Stimulated activated CD8-positive, alpha-beta memory T cell treated with anti-CD3 and anti-CD28 coated beads, Interleukin-12 subunit alpha, Interleukin-12 subunit beta, amount 100 ng/mL, for 24 hours (primary cell): ENCODE results near the gene MAPKAPK2.

ENCODE experiments used
- DNase-seq: peaks from one replicate; pipeline ENCODE4 v3.0.0-alpha.2; 2020; ENCODE audit errors: extremely low read depth

The MAPKAPK2 gene

DNA sequence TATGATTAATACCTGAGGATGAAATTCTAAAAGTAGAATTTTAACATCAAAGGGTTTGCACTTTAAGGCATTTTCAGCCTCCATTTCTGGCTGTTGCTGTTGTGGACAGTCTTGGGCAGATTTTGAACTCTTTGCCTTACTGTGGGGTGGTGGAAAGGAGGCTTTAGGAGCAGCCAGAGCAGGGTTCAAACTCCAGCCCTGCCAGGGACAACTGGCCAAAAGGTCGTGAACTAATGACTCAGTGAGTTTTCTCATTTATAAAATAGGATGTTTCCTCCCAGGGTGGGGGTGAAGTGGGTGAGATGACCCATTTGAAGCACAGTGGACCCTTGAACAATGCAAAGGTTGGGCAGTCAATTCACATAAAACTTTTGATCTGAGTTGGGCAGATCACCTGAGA, 36.7 kb downstream of the MAPKAPK2 start:
- DNase-seq: no peak

DNA sequence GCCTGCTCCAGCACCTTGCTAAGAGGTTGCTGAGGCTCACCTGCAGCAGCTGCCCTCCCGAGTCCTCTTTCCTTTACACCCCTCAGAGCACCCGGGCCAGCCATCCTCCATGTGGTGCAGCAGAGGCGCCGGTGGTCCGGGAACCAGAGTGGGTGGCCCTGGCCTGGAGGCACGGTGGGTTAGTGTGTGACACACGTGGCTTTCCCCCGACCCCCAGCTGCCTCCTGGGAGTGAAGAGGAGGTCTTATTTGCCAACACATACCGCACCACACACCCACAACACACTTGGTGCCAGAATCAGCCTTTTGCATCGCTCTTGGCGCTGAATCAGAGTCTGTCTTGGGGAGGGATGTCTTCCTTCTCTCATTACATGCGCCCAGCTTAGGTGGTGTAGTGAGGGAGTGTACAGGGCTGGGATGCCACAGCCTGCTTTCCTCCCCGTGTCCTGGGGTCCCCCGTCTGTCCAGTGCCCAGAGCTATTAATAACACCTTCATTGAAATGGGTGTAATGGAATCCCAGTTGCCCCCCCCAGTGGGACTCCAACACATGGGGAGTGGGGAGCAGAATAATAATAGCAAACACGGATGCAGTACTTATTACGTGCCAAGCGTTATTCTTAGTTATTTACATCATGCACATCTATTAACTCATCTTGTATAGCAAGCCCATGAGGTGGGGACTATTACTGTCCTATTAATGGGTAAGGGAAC, 38.2 kb downstream of the MAPKAPK2 start:
- DNase-seq: no peak

DNA sequence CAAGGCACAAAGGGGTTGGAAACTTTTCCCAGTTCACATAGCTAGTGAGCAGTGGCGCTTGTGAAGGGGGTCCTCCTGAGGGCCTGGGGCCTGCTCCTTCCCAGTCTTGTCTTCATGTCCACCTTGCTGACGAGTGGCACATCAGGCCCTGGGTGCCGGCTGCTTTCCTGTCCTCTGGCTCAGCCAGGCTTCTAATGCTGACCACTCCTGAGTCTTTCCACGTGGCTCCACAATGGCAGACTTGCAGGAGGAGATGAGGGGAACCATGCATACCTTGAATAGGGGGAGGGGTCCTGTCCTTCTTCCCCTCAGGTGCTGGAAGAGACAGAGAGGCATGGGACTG, 38.7 kb downstream of the MAPKAPK2 start:
- DNase-seq: no peak

DNA sequence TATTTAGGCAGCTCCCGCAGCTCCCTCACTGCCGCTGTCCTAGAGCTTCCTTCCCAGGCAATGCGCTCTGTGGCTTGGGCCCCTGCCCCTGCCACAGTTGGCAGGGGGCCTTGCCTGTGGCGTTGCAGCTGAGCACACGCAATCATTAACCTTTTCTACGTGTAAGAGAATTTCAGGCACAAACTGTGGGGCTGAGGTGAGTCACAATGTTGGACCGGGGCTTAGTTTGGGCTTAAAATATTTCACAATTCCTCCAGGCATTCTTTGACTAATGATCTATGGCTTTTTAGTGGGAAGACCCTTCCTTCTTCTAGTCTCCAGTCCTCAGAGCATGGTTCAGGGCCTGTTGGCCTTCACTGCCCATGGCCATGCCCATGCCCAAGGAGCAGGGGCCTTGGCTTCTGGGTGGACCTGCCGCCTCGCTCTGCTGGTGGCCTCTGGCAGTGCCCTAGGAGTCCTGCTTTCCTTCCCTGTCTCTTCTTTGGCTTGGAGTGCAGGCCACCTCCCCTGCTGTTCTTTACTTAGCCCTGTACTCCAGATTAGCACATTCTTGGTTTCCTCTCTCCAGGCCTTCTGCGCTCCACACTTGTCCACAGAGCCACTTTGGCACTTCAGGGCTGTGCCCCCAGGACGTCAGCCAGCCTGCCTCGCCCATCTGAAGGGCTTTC, 39.2 kb downstream of the MAPKAPK2 start:
- DNase-seq: no peak

DNA sequence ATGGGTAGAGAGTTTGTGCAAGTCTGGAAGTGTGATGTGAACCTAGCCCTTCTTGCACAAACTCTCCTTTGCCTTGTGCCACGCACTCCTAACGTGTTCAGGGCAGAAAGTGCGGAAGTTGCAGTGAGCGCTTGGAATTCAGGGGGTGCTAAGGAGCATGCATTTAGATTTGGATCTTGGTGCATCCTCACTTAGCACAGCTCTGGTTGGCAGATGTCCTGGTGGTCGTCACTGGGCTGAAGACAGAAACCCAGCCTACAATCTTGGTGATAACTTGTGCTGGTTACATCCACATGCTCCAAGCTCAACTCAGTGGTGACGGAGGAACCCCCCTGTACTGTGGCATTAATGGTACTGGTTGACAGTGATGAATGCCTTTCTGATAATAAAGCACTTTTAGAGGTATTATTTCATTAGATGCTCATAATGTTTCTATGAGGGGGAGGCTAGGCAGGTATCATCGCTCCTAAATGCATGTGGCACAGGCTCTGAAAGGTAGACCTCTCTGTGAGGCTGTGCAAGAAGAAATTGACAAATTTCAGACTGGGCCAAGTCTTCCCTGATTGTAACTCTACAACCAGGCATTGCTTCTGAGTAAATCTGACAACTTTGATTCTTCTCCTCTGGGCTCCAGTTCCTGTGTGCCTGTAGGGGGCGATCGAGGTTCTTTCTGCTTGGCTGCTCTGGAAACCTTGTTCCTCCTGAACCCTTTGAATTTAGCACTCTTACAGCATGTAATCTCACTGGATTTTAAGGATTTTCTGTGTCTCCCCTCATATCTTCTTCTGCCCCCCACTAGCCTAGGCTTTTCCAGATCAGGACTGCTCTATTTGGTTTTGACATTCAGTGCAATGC, 40.6 kb downstream of the MAPKAPK2 start:
- no peak for DNase-seq

DNA sequence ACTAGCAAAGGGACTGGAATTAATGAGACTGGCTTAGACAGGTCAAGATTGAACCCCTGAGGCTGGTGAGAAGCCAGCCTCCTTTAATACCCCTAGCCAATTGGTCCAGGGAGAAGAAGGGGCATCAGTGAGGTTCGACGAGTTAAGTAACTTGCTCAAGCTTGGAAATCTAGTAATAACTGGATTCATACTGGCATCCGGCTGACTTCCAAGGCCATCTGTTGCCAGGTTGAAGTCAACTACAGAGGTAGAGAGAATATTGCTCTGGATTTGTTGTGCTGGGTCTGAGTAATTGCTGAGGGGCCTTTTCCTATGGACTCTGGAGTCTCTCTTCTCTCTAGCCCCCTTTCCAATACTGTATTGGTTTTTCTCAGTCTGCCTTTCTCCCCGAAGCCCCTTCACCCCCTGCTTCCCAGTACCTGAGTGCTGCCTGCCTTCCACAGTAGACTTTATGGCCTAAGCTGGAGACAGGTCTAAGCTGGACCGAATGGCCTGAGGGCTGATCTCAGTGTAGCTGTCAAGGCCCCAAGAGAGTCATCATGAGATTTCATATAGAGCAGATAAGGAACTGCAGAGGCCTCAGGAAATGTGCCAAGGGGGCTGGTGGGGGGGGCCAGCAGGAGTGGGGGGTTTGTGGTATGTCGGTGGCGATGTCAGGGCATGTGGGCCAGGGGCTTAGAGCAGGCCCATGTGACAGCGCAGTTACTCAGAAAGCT, 43.4 kb downstream of the MAPKAPK2 start:
- DNase-seq: no peak

DNA sequence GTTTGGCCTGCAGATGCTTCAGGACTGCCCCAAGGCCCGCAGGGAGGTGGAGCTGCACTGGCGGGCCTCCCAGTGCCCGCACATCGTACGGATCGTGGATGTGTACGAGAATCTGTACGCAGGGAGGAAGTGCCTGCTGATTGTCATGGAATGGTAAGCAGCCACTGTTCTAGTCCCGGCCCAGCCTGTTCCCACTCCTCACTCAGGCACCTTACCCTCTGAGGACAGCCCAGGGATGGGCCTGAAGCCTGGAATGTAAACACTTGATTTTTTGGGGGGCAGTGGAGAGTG, 43.9 kb downstream of the MAPKAPK2 start:
- DNase-seq: no peak

DNA sequence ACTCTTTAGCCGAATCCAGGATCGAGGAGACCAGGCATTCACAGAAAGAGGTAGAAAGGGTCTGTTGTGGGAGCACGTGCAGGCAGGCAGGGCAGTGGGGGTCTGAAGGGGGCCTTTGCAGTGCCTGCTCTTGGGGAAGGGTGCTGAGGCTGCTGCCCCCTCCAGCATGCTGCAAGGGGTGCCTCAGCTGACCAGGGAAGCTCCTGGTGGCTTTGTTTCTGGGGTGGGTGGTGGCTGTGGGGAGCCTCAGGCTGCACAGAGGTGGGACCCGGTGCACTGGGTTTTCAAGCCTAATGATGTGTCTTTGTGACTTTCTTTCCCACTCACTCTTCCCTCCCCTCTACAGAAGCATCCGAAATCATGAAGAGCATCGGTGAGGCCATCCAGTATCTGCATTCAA, 44.3 kb downstream of the MAPKAPK2 start:
- DNase-seq: no peak

DNA sequence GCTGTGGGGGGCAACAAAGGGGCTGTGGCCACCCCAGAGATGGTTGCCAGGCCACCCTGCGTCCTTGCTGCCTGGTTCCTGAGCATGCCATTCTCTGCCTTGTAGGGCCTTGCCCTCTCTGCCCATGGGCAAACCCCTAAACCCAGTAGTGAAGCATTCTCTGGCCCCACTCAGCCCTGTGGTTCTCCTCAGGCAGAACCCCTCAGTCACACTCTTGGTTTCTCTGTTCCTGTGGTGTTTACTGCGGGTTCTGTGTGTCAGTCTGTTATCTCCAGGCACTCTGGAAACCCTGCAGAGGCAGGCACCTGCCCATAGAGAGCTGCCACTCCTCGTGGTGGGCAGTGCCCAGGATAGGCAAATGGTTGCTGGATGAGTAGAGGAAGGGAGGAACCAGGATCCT, 44.8 kb downstream of the MAPKAPK2 start:
- no peak for DNase-seq

DNA sequence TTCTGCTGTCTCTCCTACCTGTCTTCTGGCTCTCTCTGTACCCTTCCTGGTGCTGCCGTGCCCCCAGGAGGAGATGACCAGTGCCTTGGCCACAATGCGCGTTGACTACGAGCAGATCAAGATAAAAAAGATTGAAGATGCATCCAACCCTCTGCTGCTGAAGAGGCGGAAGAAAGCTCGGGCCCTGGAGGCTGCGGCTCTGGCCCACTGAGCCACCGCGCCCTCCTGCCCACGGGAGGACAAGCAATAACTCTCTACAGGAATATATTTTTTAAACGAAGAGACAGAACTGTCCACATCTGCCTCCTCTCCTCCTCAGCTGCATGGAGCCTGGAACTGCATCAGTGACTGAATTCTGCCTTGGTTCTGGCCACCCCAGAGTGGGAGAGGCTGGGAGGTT, 47.8 kb downstream of the MAPKAPK2 start:
- DNase-seq: no peak

DNA sequence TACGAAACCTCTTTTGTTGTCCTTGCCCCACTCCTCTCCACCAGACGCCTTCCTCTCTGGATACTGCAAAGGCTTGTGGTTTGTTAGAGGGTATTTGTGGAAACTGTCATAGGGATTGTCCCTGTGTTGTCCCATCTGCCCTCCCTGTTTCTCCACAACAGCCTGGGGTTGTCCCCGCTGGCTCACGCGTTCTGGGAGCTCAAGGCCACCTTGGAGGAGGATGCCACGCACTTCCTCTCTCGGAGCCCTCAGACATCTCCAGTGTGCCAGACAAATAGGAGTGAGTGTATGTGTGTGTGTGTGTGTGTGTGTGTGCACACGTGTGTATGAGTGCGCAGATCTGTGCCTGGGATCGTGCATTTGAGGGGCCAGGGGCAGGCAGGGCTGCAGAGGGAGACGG, 48.3 kb downstream of the MAPKAPK2 start:
- no peak for DNase-seq

DNA sequence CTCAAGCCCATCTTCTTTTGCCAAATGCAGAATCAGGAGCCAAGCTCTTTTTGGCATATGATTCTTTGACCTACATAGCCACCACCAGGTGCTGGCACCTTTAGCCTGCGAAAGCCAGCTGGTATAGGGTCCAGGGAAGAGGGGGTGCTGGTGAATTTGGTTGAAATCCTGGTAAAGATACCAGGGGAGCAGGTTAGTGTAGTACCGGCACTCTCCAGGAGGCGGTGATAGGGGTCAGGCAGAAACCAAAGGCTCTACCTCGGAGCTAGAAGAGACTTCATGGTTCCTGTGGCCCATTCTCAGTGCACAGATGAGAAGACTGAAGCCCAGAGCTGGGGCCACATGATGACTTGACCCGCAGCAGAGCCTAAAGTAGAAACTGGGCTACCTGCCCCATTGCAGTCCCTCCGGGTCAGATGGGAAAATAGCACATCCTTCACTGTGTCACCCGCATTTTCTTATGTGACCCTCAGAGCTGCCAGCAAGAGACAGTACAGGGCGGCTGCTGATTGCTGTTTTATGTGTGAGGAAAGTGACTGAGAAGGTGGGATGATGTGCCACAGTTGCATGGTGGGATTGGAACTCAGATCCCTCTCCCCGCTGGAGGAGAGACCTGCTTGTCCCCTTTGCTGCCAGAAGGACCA, 49.9 kb downstream of the MAPKAPK2 start:
- DNase-seq: no peak

DNA sequence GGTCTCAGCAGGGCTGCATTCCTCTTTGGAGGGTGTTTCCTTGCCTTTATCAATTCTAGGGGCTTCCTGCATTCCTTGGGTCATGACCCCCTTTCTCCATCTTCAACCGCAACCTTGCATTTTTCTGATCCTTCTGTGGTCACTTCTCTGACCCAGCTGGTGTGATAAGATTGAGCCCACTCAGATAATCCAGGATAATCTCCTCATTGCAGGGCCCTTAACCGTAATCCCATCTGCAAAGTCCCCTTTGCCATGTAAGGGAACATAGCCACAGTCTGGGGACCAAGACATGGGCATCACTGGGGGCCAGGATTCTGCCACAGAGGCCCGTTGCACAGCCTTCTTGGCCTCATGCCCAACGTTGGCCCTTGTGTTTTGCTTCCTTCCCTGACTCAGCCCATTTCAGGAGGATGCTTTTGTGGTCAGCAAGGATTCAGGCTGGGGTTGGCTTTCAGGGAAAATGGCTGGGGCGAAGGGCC, 50.9 kb downstream of the MAPKAPK2 start:
- DNase-seq: no peak

DNA sequence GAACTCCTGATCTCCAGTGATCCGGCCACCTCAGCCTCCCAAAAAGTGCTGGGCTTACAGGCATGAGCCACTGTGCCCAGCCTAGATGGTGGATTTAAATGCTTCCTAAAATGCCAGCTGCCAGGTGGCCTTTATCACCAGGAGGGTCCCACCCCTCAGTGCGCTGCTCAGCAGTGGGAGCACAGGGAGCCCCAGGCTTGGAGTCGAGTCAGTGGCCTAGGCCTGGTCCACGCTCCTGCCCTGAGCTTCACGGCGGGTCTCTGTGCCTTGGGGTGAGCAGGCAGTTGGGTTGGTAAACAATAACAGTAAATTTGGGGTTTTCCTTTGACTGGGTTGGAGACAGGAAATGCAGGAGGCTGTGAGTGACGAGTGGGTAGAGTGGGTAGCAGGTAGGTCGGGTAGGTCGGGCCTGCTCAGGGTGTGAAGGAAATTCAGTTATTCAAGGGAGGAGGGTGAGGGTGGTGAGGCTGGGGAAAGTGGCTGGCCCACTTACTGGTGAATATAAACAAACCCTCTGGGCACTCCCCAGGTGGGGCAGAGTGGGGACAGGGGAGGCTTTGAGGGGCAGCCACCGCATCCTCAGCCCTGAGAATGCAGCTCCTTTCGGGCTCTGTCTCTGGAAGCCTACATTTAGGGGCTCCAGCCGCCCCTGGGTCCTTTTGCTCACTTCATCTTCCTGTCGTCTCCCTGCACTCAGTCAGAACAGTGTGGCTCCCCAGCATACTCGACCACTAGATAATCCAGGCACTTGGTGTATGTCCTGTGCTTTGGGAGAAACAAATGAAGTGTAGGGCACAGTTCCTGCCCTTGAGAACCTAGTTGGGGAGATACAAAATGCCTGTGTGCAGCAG, 52.4 kb downstream of the MAPKAPK2 start:
- no peak for DNase-seq

DNA sequence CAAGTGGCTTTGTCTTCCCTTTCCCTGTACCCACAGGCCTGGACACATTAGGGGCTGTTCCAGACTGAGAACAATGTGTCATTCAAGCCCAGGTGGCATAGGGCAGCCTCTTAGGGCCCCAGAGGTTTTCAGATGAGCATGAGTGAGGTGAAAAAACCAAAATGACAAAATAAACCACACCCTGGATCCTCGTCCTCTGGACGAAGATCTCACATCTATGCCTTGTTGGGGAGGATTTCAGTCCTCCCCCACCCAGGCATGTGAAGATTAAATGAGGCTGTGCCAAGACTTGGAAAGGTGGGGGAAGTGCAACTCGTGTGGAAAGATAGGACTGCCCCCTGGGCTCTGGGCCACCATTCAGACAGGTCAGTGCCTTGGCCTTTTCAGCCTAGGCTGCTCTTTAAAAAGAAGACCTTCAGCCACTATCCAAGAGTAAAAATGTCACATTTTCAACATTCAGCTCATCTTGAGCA, 53.1 kb downstream of the MAPKAPK2 start:
- DNase-seq: no peak

DNA sequence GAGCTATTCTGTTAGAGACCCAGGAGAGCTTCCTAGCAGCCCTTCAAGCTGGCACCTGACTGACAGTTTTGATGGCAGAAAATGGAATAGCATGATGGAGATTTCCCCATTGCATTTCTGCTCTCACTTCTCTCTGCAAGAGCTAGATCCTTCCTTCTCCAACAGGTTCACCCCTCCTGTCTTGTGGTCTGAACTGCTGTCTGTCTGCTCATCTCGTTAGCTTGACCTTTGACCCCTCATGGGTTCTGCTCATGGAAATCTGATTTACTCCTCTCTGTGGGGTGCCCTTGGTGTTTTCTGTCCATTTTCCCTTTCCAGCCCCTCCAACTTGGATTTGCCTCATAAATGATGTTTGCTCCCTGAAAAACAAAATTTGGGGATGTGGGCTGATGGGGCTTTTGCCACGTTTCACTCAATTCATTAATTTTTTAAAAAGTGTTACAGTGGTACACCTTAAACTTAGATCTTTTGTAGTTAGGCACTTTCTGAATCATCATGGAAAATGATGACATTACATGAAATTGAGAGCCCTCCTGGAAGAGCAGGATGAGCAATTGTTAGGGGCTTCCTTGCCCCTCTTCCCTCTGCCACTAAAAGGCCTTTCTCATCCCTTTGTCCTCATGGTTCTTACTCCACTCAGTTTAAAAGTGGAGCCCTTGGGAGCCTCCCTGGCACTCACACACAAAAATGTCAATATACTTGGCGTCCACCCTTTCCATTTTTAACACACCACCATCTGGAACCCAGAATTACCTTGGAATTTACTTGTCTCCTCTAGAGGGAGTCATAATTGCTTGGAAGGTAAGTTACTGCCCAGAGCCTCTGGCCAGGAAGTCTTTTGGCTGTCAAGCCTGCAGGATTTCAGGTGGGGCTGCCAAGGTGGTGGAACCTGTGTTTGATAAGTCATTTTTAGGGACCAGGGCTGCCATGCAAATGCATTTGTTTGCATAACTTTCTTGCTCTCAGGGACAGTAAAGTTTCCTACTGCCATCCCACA, 54.0 kb downstream of the MAPKAPK2 start:
- DNase-seq: no peak

DNA sequence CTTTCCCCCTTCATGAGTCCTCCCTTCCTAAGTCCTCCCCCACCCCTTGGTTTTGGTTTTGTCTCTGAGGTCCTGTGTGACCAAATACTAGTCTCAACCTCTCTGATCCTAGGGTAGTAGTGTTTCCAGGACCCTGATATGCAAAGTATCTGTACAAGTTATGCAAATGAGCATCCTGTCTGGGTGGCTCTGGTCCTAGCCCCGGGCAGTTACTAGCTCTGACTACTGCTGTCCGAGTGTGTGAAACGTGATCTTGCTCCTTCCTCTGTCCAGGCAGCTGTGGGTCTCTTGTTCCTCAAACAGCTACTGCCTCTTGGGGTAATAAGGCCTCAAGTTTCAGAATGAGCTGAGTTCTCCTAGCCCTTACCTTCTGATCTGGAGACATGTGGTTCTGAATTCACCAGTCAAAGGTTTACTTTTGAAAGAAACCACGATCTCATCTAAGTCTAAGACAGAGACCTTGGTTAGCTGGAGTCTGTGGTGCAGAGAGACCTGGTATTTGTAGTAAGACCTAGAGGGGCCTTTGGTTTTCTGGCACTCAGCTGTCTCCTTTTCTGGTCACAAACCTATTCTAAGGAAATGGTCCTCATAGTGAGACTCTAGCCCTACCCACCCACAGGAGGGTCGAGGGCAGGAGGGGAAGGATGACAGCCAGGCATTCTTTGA, 54.8 kb downstream of the MAPKAPK2 start:
- no peak for DNase-seq

DNA sequence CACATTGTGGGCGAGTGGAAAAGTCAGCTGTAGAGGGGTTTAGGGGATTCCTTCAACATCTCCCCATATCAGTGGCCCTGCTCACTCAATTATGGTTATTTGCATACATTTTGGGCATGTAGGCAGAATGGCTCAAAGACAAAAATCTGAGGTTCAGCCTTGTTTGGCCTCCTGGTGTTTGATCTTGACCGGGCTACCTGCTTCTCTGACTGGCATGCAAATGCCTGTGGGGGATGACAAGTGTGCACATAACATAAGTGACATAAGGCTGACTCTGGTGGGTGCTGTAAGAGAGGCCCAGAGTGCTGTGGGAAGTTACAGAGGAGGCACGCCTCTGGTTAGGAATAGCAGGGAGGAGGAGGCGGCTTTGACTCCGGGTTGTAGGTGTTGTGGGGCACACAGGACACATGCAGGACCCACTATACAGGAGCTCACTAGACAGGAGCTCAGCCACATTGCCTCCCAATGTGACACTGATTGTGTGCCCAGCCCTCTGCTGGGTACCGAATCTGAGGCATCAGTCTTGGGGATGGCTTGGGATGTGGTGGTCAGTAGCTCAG, 56.5 kb downstream of the MAPKAPK2 start:
- no peak for DNase-seq
